Neural cell (in vitro differentiated cells): Measurements from ENCODE around the gene IMPACT. TPM values are rescaled to one million over a fixed set of nuclear protein-coding genes. Genes with fewer than 3 reads are reported as not detected.

Source experiments
- H2AFZ ChIP-seq: fragments of 200-600, 300-800 bp; sonication (generic), shearing (Covaris generic); 2 replicates; pipeline ENCODE4 v1.6.0; 2014; ENCODE audit warnings: low read depth, mild to moderate bottlenecking, antibody characterized with exemption, low read length, moderate library complexity
- H3F3A ChIP-seq: fragments of 200-600 bp; shearing (Covaris generic); 2 replicates; pipeline ENCODE4 v1.6.1; 2016; ENCODE audit warnings: mild to moderate bottlenecking, moderate library complexity, mixed read lengths, antibody characterized with exemption, low read length; ENCODE audit not compliant: insufficient read depth, poor library complexity, severe bottlenecking
- H3K27ac ChIP-seq: fragments of 200-600, 300-800 bp; sonication (generic), shearing (Covaris generic); 2 replicates; pipeline ENCODE4 v1.5.1; 2014; ENCODE audit warnings: mild to moderate bottlenecking, low read length, moderate library complexity
- H3K27me3 ChIP-seq: fragments of 300-800, 200-600 bp; sonication (generic), shearing (Covaris generic); 2 replicates; pipeline ENCODE4 v1.6.0; 2014; ENCODE audit warnings: mild to moderate bottlenecking, low read depth, low read length, moderate library complexity; ENCODE audit not compliant: insufficient read depth
- H3K36me3 ChIP-seq: fragments of 300-800, 200-600 bp; sonication (generic), shearing (Covaris generic); 2 replicates; pipeline ENCODE4 v1.5.1; 2014; ENCODE audit warnings: mild to moderate bottlenecking, antibody characterized with exemption, low read length, moderate library complexity; ENCODE audit not compliant: insufficient read depth
- H3K4me2 ChIP-seq: fragments of 300-800, 200-600 bp; sonication (generic), shearing (Covaris generic); 2 replicates; pipeline ENCODE4 v1.6.0; 2014; ENCODE audit warnings: mild to moderate bottlenecking, low read length
- H3K4me3 ChIP-seq: fragments of 300-800, 200-600 bp; sonication (generic), shearing (Covaris generic); 2 replicates; pipeline ENCODE4 v1.5.1; 2014; ENCODE audit warnings: mild to moderate bottlenecking, low read length, moderate library complexity
- H3K79me2 ChIP-seq: fragments of 200-600 bp; shearing (Covaris generic); replicated peaks from 2 replicates; pipeline ENCODE4 v1.6.0; 2014; ENCODE audit warnings: mild to moderate bottlenecking, low read length, moderate library complexity; ENCODE audit not compliant: insufficient read depth
- H3K9ac ChIP-seq: fragments of 300-800, 200-600 bp; sonication (generic), shearing (Covaris generic); 2 replicates; pipeline ENCODE4 v1.6.1; 2016; ENCODE audit warnings: mild to moderate bottlenecking, low read length, mixed read lengths
- H3K9me2 ChIP-seq: fragments of 200-600 bp; shearing (Covaris generic); 2 replicates; pipeline ENCODE4 v1.6.1; 2016; ENCODE audit warnings: mild to moderate bottlenecking, low read length, mixed read lengths; ENCODE audit not compliant: insufficient read depth
- H3K9me3 ChIP-seq: fragments of 200-600, 300-800 bp; sonication (generic), shearing (Covaris generic); 2 replicates; pipeline ENCODE4 v1.6.1; 2016; ENCODE audit warnings: mild to moderate bottlenecking, mixed run types, low read length, moderate library complexity, mixed read lengths
- H4K20me1 ChIP-seq: fragments of 200-600 bp; shearing (Covaris generic); 2 replicates; pipeline ENCODE4 v1.6.1; 2016; ENCODE audit warnings: mild to moderate bottlenecking, mixed run types; ENCODE audit not compliant: insufficient read depth
- EP300 ChIP-seq: fragments of 450-650 bp; conservative IDR thresholded peaks from 2 replicates; pipeline ENCODE4 v1.6.1; 2014; ENCODE audit warnings: antibody characterized with exemption, mild to moderate bottlenecking, moderate library complexity; ENCODE audit not compliant: poor library complexity, severe bottlenecking
- EZH2 ChIP-seq: fragments of 200-600, 300-800 bp; shearing (Covaris generic), sonication (generic); IDR thresholded peaks from 2 replicates; pipeline ENCODE4 v1.6.1; 2014; ENCODE audit warnings: antibody characterized with exemption, low read length, borderline replicate concordance, mild to moderate bottlenecking; ENCODE audit not compliant: insufficient read depth, poor library complexity, severe bottlenecking
- MXI1 ChIP-seq: fragments of 450-650 bp; conservative IDR thresholded peaks from 2 replicates; pipeline ENCODE4 v1.6.1; 2014; ENCODE audit warnings: antibody characterized with exemption, mild to moderate bottlenecking; ENCODE audit not compliant: poor library complexity, severe bottlenecking
- POLR2AphosphoS5 ChIP-seq: IDR thresholded peaks from 2 replicates; pipeline ENCODE4 v1.6.1; 2012
- RAD21 ChIP-seq: fragments of 450-650 bp; conservative IDR thresholded peaks from 2 replicates; pipeline ENCODE4 v1.6.1; 2014; ENCODE audit warnings: antibody characterized with exemption, mild to moderate bottlenecking, moderate library complexity
- SMC3 ChIP-seq: fragments of 450-650 bp; conservative IDR thresholded peaks from 2 replicates; pipeline ENCODE4 v1.6.1; 2014; ENCODE audit warnings: antibody characterized with exemption, mild to moderate bottlenecking, moderate library complexity; ENCODE audit not compliant: poor library complexity
- TAF1 ChIP-seq: IDR thresholded peaks from 2 replicates; pipeline ENCODE4 v1.6.1; 2012; ENCODE audit warnings: low read depth
- polyA plus RNA-seq: library from polyadenylated mRNA; depleted of rRNA; stranded (reverse); fragments of >200 nt; gene quantifications from 2 replicates; pipeline ENCODE4 v1.2.3, GENCODE V29; 2014
- TF ChIP-seq, protein P1 (sequence below): IDR thresholded peaks from 2 replicates; pipeline ENCODE4 v1.6.1; 2012; ENCODE audit warnings: borderline replicate concordance
- TF ChIP-seq, protein P2 (sequence below): fragments of 450-650 bp; IDR thresholded peaks from 2 replicates; pipeline ENCODE4 v1.5.1; 2014; ENCODE audit warnings: antibody characterized with exemption, mild to moderate bottlenecking, moderate library complexity; ENCODE audit not compliant: poor library complexity, severe bottlenecking

IMPACT gene
- polyA plus RNA-seq, 1 donor from 2014 or later = 31.1 TPM

DNA sequence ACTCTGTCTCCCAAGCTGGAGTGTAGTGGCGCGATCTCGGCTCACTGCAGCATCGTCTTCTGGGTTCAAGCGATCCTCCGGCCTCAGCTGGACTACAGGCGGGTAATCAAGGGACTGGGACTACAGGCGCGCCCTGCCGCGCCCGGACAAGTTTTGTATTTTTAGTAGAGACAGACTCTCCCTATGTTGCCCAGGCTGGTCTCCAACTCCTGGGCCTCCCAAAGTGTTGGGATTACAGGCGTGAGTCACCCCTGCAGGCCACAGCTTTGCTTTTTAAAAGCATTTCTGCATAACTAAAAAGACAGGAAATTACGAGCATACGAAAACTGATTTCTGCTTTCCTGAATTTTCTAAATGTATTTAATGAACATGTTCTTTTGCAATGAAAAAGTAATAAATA, 27.9 kb upstream of the IMPACT start:
- Histone ChIP-seq H3K9me2 (no peaks in the 10 kb centered on the region), H4K20me1 (no peaks in the 10 kb centered on the region), H3K36me3 (no peaks in the 10 kb centered on the region), H3K27me3 (no peaks in the 10 kb centered on the region), H3K4me3 (peak overlapping the region; percentile 98), H3K4me2 (no peak overlapping the region), H3F3A (no peaks in the 10 kb centered on the region), H2AFZ (no peak overlapping the region), H3K9ac (no peak overlapping the region), H3K9me3 (no peaks in the 10 kb centered on the region), H3K79me2 (peaks cover 4% of the 10 kb centered on the region), H3K27ac (no peak overlapping the region)
- no peak for TF ChIP-seq RAD21
- TF ChIP-seq, protein P1, sequence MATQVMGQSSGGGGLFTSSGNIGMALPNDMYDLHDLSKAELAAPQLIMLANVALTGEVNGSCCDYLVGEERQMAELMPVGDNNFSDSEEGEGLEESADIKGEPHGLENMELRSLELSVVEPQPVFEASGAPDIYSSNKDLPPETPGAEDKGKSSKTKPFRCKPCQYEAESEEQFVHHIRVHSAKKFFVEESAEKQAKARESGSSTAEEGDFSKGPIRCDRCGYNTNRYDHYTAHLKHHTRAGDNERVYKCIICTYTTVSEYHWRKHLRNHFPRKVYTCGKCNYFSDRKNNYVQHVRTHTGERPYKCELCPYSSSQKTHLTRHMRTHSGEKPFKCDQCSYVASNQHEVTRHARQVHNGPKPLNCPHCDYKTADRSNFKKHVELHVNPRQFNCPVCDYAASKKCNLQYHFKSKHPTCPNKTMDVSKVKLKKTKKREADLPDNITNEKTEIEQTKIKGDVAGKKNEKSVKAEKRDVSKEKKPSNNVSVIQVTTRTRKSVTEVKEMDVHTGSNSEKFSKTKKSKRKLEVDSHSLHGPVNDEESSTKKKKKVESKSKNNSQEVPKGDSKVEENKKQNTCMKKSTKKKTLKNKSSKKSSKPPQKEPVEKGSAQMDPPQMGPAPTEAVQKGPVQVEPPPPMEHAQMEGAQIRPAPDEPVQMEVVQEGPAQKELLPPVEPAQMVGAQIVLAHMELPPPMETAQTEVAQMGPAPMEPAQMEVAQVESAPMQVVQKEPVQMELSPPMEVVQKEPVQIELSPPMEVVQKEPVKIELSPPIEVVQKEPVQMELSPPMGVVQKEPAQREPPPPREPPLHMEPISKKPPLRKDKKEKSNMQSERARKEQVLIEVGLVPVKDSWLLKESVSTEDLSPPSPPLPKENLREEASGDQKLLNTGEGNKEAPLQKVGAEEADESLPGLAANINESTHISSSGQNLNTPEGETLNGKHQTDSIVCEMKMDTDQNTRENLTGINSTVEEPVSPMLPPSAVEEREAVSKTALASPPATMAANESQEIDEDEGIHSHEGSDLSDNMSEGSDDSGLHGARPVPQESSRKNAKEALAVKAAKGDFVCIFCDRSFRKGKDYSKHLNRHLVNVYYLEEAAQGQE = no peak
- no peak for TF ChIP-seq EZH2
- TF ChIP-seq EP300 = no peak
- TF ChIP-seq TAF1 = no peak
- TF ChIP-seq MXI1 = no peak
- no peak for TF ChIP-seq POLR2AphosphoS5
- TF ChIP-seq, protein P2, sequence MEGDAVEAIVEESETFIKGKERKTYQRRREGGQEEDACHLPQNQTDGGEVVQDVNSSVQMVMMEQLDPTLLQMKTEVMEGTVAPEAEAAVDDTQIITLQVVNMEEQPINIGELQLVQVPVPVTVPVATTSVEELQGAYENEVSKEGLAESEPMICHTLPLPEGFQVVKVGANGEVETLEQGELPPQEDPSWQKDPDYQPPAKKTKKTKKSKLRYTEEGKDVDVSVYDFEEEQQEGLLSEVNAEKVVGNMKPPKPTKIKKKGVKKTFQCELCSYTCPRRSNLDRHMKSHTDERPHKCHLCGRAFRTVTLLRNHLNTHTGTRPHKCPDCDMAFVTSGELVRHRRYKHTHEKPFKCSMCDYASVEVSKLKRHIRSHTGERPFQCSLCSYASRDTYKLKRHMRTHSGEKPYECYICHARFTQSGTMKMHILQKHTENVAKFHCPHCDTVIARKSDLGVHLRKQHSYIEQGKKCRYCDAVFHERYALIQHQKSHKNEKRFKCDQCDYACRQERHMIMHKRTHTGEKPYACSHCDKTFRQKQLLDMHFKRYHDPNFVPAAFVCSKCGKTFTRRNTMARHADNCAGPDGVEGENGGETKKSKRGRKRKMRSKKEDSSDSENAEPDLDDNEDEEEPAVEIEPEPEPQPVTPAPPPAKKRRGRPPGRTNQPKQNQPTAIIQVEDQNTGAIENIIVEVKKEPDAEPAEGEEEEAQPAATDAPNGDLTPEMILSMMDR = no peak
- no peak for TF ChIP-seq SMC3

DNA sequence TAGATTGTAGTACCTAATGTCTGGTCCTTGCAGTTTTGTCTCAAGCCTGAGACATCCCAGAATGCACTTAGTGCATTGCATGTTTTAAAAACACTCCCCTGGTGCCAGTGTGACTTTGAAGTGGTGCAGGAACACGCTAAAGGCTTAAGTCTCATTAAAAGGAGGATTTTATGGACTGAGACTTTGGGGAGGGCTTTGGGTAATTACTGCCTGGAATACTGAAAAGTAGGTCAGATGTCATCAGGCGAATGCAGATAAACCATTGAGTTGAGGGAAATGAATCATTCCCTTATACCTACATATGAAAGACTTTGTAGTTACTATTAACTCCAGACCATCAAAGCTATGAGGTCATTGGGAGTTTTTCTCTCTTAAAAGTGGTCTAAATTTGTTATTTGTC, 25.9 kb upstream of the IMPACT start:
- Histone ChIP-seq H2AFZ (no peak overlapping the region), H3K27ac (no peak overlapping the region)
- TF ChIP-seq, protein P2 = no peak
- TF ChIP-seq RAD21 (no peak), SMC3 (no peak), POLR2AphosphoS5 (no peak), TAF1 (no peak), EZH2 (no peak), MXI1 (no peak), EP300 (no peak)
- TF ChIP-seq, protein P1 = no peak

More for the DNA sequence above, 25.9 kb upstream of the IMPACT start:
- H3K79me2 ChIP-seq = peaks cover 4% of the 10 kb centered on the region
- H3K4me2 ChIP-seq = no peak overlapping the region
- H3K9ac ChIP-seq = no peak overlapping the region
- no peaks in the 10 kb centered on the region for H3K36me3 ChIP-seq
- H4K20me1 ChIP-seq = no peaks in the 10 kb centered on the region
- H3K9me2 ChIP-seq = no peaks in the 10 kb centered on the region
- peaks cover 3% of the 10 kb centered on the region for H3K9me3 ChIP-seq
- H3K4me3 ChIP-seq = no peak overlapping the region
- no peaks in the 10 kb centered on the region for H3K27me3 ChIP-seq
- H3F3A ChIP-seq = no peaks in the 10 kb centered on the region
